ENCODE data around the gene RNF19B.
"Not testable (repeated sequence)": the region's sequence is repeated elsewhere in the genome, so short reads cannot be mapped to it uniquely, and the experiment has no call there.

Gene RNF19B

DNA sequence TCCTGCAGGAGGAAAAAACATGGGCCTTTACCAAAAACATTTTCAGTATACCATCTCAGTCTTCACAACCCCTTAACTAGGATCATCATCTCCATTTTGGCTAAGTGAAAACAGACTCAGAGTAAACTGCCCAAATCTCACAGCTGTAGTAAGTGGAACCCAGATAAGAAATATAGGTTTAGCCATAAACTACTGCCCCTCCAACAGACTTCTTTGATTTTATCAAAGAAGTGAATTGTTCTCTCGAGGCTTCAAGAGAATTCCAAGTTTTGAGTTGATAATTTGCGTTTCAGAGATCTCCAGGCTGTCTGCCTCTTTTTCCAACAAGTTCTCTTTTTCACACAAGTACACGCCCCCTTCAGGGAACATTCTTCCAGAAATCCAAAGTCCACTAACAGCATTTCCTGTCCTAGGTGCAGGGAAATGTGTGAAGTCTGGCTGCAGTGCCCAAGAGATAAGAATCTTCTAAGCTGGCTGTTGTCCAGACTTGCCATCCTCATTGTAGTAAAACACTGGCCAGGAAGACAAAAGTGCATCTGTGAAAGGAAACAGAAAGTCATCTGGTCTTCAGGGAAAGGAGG lies 30.8 kb downstream of the RNF19B start:
- DNase-seq (ENCODE audit: low read depth in 2 of 3, low spot score in 2 of 3) = no peak

DNA sequence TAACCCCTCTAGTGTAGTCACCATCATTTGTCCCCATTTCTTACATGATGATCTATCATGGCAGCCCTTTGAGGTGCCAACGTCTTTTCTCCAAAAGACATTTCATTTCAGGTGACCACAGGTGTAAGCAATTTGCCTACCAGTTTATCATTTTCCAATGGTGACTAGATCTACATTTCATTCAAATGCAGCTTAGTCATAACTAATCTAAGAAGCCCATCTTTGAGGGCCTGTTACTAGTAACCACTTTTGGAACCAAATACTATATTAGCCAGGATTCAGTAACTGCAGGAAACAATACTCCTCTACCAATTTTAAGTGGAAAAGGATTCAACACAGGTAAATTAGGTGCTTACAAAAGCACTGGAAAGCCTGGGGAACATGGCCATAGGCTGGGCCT lies 32.8 kb downstream of the RNF19B start:
- no peak for DNase-seq (ENCODE audit: low read depth in 2 of 3, low spot score in 2 of 3)

- no peak for DNase-seq (ENCODE audit: low read depth in 2 of 3, low spot score in 2 of 3)
These were observed 35.2 kb downstream of the RNF19B start for GRCh38 chr1:32929366-32929765.

- DNase-seq (ENCODE audit: low read depth in 2 of 3, low spot score in 2 of 3) = no peak
These were observed 35.9 kb downstream of the RNF19B start for GRCh38 chr1:32928715-32929114.

DNA sequence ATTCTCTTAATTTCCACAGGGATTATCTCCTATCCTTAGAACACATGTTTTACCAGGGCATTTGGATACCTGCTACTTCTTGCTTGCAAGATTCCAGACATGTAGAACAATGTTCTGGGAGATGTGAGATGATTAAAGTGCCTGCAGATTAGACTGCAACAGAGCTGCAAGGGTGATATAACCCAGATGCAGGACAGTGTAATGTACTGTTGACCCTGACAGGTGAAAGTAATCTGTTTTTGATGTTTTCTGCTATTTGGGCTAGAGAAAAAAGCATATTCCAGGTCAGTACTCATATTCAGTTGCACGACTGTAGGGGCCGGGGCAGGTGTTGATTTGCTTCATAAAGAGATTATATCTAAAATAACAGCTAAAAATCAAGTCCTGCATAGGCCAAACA lies 36.3 kb downstream of the RNF19B start:
- DNase-seq (ENCODE audit: low read depth in 2 of 3, low spot score in 2 of 3) = no peak

GRCh38 chr1:32927441-32927840 lies 37.2 kb downstream of the RNF19B start:
- no peak for DNase-seq (ENCODE audit: low read depth in 2 of 3, low spot score in 2 of 3)

DNA sequence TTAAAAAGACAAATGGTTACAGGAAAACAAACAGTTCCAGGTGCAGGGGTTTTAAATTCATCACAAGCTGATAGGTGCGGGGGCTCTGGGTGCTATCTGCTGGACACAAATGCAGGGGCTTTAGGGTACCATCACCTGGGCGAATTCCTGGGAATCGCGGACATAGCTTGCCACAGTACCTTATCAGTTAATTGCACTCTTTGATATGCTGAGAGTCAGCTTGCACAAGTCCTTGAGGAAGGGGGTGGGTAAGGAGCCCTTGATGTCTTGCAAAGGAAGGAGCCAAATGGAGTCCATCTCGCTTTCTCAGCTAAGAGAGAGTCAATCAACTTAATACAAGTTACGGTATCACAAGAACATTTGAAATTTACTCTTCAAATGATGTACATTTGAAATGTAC lies 38.0 kb downstream of the RNF19B start:
- DNase-seq (ENCODE audit: low read depth in 2 of 3, low spot score in 2 of 3) = no peak

DNA sequence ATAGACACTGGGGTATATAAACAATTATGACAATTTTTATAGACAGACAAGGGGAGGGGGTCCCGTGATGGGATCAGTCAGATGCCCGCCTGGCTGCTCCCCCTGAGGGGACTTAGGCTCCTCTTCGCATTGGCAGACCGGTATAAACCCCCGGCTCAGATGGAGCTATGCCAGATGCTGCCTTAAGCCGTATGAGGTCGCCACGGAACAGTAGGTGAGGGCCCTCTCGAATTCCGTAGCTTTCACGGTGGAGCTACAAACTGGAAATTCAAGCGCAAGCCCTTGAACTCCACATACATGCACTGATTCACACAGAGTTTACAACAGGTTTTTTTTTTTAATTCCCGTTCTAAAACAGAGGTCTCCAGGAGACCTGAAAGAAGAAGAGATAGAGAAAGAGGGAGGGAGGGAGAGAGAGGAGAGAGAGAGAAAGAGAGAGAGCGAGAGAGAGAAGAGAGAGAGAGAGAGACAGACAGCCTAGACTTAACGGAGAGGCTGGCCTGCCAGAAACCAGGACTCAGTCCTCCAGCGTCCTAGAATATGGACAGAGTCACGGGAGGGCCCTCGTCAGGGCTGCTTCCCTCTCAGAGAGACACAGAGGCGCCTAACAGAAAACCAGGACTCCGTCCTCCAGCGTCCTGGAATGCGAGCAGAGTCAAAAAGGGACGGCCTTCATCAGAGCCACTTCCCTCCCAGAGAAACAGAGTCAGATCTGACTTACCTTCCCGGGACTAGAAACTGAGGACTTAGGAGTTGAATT lies 39.0 kb downstream of the RNF19B start:
- no peak for DNase-seq (ENCODE audit: low read depth in 2 of 3, low spot score in 2 of 3)

- DNase-seq (ENCODE audit: low read depth in 2 of 3, low spot score in 2 of 3) = no peak
These were observed 39.7 kb downstream of the RNF19B start for GRCh38 chr1:32924881-32925344.

DNA sequence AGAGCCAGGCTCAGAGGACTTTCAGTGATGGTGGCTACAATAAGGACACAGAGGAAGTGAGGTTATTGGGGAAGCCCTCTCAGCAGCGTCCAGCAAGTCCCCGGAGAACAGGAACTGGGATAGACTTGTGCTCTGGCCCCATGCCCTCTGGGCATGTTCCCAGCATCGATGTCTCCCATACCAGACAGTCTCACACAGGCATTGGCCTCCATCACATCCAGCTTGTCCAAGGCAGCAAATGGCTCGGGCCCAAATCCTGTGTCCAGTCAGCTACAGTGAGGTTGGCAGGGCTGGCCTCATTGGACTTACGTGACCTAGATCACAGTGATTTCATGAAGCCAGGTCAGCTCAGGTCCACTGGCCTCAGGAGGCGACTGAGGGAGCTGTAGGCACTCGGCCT lies 43.8 kb downstream of the RNF19B start:
- DNase-seq (ENCODE audit: low read depth in 2 of 3, low spot score in 2 of 3) = no peak

- no peak for DNase-seq (ENCODE audit: low read depth in 2 of 3, low spot score in 2 of 3)
These were observed 44.5 kb downstream of the RNF19B start for GRCh38 chr1:32919811-32920733.

- no peak for DNase-seq (ENCODE audit: low read depth in 2 of 3, low spot score in 2 of 3)
These were observed 46.4 kb downstream of the RNF19B start for GRCh38 chr1:32918179-32918578.

DNA sequence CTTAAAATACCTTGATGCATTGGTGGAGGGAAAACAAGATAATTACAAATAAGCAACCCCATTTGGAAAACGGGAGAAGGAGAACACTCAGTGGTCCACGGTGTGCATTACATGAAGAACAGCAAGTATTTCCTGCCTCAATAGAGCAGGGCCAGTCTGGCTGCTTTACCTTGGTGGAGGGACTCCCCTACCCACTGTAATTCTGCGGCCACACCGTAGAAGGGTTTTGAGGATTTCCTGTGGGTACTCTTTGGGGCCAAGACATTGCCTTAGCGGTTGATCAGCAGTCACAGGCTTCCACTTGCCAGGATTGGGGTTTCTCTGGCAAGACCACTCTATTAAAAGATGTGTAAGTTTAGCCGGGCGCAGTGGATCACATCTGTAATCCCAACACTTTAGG lies 47.1 kb downstream of the RNF19B start:
- DNase-seq (ENCODE audit: low read depth in 2 of 3, low spot score in 2 of 3) = no peak

DNA sequence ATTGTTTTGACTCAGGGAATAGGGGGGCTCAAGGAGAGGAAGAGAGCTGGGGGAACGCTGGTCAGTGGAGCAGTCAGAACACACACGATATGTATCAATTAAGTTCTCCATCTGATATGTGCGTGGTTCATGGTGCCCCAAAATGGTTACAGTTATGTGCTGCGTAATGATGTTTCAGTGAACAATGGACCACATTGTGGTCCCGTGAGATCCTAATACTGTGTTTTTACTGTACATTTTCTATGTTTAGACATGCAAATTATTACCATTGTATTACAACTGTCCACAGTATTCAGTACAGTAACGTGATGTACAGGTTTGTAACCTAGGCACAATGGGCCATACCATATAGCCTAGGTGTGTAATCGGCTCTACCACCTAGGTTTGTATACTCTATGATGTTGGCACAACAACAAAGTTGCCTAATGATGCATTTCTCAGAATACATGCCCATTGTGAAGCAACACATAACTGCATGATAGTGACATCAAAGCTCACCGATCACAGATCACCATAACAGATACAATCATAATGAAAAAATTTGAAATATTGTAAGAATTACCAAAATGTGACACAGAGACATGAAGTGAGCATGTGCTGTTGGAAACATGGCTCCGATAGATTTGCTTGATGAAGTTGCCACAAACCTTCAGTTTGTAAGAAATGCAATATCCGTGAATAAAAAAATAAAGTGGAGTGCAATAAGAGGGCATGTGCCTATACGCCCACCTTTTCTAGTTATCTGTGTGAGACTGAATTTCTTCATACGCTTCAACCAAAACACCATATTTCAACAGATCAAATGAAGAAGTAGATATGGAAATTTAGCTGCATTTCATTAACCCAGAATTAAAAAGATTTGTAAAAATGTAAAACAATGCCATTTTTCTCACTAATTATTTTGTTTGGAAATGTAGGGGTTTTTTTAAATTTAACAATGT lies 48.6 kb downstream of the RNF19B start:
- no peak for DNase-seq (ENCODE audit: low read depth in 2 of 3, low spot score in 2 of 3)

- DNase-seq (ENCODE audit: low read depth in 2 of 3, low spot score in 2 of 3) = no peak
These were observed 54.3 kb downstream of the RNF19B start for GRCh38 chr1:32910319-32910718.

- DNase-seq (ENCODE audit: low read depth in 2 of 3, low spot score in 2 of 3) = no peak
These were observed 57.2 kb downstream of the RNF19B start for GRCh38 chr1:32907435-32907834.

DNA sequence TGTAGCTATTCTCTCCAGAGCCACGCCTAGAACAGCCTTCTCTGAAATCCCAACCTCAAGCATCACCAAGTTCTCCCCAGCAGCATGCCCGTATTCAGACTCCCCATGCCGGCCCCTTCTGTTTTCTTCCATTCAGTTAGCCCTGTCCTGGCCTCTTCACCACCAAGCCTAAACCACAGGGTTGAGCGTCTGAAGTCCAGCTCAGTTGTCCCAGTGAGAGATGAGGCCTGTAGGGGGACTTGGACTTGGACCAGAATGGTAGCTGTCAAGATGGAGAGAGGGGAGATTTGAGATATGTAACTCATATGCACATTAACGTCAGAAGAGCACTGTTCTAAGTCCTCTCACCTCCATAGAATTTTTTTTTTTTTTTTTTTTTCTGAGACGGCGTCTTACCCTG lies 58.0 kb downstream of the RNF19B start:
- no peak for DNase-seq (ENCODE audit: low read depth in 2 of 3, low spot score in 2 of 3)

- DNase-seq (ENCODE audit: low read depth in 2 of 3, low spot score in 2 of 3) = not testable (repeated sequence)
These were observed 59.0 kb downstream of the RNF19B start for GRCh38 chr1:32905588-32905987.

DNA sequence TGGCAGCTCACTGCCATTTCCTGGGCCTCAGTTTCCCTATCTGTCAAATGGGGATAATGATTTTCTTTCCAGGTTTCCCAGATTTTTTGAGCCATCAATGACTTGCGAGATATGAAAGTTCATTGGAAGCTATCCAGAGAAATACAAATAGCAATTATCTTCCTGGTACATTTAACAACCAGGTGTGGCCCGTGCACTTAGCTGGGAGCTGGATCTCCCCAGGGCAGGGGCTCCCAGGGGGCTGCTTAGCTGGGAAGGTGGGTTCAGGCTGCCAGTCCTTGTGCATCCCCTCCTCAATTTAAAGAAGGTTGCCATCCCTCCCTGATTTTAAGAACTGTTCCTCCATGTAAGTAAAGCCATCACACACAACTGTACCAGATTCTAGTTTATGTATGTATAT lies 59.8 kb downstream of the RNF19B start:
- no peak for DNase-seq (ENCODE audit: low read depth in 2 of 3, low spot score in 2 of 3)

- no peak for DNase-seq (ENCODE audit: low read depth in 2 of 3, low spot score in 2 of 3)
These were observed 60.4 kb downstream of the RNF19B start for GRCh38 chr1:32903991-32904785.

All from activated CD8-positive, alpha-beta memory T cell treated with anti-CD3 and anti-CD28 coated beads for 48 hours (primary cell).